GM15510 (cell line): ENCODE results near the gene TREML4.

Experiments
- POLR2A ChIP-seq: IDR thresholded peaks from 3 replicates; pipeline ENCODE4 v1.6.1; 2011; ENCODE audit warnings: borderline replicate concordance; ENCODE audit not compliant: insufficient read length; ENCODE audit errors: extremely low read depth

The TREML4 gene

GRCh38 chr6:41263267-41263666 lies 35.1 kb downstream of the TREML4 start:
- no peak for TF ChIP-seq POLR2A

- no peak for TF ChIP-seq POLR2A
Measured at GRCh38 chr6:41266541-41266940, 38.4 kb downstream of the TREML4 start.

DNA sequence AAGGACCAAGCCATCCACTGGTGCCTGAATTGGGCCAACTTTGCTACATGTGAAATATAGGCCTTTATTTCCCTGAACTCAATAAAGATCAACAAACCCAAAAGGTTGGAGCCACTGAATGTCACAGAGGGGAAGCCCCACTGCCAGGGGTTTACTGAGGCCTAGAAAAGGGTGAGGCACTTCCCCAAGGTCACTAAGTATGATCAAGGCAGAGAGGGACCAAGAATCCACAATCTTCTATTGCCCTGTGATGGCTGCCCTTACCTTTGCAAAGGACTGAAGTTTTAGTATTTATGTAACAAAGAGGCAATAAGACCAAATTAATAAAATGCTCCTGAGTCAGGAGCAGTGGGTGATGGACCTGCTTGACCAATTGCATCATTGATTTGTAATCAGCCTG lies 40.3 kb downstream of the TREML4 start:
- TF ChIP-seq POLR2A = no peak

- no peak for TF ChIP-seq POLR2A
Measured at GRCh38 chr6:41269166-41269565, 41.0 kb downstream of the TREML4 start.

GRCh38 chr6:41269716-41270115 lies 41.6 kb downstream of the TREML4 start:
- TF ChIP-seq POLR2A = no peak

- TF ChIP-seq POLR2A = no peak
Measured at GRCh38 chr6:41271901-41272395, 43.8 kb downstream of the TREML4 start.

DNA sequence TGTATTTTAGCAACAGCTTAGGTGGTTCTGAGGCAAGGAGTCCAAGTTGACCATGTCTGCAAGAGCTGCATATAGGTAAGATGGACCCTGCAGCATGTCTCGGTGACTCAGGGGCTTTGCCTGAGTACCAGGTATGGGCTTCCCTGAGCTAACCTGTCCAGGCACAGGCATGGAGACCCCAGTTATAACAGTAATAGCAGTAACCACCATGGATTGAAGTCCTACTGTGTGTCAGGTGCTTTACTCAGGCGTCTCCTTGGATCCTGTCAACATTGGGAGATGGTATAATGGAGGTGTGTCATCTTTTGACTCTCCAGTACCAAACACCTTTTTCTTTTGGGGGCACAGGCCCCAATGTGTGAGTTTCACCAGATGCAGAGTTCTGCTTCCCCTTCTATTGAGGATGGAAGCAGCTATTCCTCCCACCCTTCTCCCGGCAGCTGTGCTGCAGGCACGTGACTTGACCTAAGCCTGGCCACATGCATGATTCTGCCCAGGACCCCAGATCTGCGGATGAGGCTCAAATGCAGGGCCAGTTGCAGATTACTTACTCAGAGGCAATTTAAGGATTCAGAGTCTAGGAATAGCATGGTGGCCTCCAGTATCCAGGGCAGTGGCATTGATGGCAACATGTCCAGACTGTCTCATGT lies 44.6 kb downstream of the TREML4 start:
- TF ChIP-seq POLR2A = no peak

DNA sequence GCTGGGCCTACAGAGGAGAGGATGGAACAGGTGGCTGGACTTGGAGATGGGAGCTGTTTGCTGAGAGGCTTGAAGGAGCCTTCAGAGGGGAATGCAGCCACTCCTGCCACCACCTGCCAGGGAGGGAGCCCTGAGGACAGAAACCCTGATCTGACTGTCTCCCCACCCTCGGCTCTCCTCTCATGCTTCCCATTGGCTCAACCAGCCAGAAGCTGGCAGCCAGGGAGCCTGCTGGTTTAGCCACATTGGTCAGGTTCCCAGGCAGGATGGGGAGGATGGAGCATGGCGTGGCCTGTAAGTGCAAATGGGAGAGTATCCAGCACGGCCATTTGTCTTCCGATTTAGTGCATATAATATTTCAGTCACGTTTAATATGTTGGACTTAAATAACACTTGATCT lies 45.6 kb downstream of the TREML4 start:
- no peak for TF ChIP-seq POLR2A

GRCh38 chr6:41274256-41274655 lies 46.1 kb downstream of the TREML4 start:
- no peak for TF ChIP-seq POLR2A

DNA sequence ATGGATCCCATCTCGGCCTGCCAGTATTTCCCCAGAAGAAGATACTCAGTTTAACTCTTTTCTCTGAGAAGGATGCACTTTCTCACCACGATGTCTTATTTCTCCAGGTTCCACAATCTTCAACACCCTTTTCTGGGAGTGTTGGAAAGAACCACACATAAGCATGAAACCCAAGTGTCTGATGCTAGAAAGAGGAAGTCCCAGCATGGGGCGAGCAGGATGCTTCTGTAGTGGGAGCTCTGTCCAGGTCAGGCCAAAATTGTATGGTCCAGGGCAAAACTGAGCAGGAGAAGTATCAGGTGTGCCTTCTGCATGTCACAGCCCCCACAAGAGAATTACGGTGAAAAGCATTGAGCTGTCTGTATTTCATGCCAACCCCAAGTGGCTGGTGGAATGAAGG lies 47.3 kb downstream of the TREML4 start:
- no peak for TF ChIP-seq POLR2A

- TF ChIP-seq POLR2A = no peak
Measured at GRCh38 chr6:41277605-41278004, 49.5 kb downstream of the TREML4 start.

DNA sequence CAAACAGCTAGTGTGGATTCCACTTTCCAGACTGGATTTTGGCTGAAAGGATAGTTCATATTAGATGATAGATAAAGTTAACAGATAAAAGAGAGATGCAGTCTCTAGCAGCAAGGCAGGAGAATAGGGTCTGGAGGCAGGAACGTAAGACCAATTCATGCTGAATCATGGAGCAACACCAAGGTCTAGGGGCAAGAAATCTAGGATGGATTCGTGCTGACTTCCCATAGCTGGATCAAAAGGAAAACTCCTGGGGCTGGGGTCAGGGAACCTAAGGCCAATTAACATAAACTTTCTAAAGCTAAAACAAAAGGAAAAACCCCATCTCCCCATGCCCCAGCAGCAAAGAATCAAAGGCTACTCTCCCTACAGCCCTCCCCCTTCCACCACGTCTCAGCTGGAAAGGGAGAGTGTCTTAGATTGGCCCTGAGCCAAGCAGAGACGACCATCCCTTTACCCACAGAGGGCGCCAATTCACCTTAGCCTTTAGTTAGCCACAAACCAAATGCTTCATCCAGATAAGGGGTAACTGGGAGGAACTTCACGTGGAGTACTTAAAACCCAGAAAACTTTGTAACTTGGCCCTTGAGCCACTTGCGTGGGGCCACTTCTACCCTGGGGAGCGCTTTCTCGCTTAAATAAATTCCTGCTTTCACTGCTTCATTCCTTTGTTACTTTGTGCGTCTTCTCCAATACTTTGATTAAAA lies 50.7 kb downstream of the TREML4 start:
- no peak for TF ChIP-seq POLR2A

DNA sequence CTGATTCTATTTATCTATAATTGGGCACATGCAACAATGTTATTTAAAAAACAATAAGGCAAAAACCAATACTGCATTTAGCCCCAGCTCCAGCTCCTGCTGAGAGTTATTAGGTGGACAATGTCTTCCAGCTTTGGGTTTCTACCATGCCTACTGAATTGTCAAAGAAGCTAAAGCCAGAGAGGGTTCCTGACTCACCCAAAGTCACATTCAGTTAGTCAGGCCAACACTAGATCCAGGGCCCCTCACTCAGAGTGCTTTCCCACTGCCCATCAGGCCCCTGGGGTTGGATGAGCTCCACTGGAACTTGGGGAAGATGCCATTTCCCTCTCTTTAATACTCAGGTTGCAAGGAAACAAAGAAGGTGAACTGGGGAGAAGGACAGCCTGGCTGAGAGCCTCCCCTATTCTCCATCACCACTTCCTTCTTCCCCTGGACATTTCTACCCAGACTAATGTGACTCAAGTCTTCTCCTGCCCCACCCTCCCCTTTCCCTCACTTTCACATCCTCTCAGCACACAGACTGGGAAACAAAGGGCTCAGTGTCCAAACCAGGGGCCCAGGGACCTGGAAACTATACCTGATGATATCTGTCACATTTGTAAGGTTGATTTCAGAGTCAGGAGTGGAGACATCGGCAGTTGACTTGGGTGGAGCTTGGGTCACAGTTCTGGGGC lies 52.4 kb downstream of the TREML4 start:
- TF ChIP-seq POLR2A = no peak

- no peak for TF ChIP-seq POLR2A
Measured at GRCh38 chr6:41283600-41283999, 55.5 kb downstream of the TREML4 start.

GRCh38 chr6:41284726-41285125 lies 56.6 kb downstream of the TREML4 start:
- TF ChIP-seq POLR2A = no peak
